Measurements from ENCODE around the gene NEUROD2. TPM values are rescaled to one million over a fixed set of nuclear protein-coding genes. Genes with fewer than 3 reads are reported as not detected.
A peak's percentile ranks its signal among the peaks of the same experiment; 100 is the strongest.

The NEUROD2 gene
- total and polyA plus RNA-seq, 12 donors: 0.08 TPM; not detected in 11

- 72 to 86% (median 78%) methylated on average over 6 to 7 of the region's 7 CpGs for WGBS, 4 donors
- no peaks in the 10 kb centered on the region for H3K27me3 ChIP-seq
Observed at GRCh38 chr17:39652587-39653315, 45.0 kb upstream of the NEUROD2 start.

GRCh38 chr17:39651923-39652586, 44.3 kb upstream of the NEUROD2 start:
- no peaks in the 10 kb centered on the region for H3K9me3 ChIP-seq (replicated peaks in 1 of 3)
- no peak overlapping the region for H3K4me3 ChIP-seq
- no peaks in the 10 kb centered on the region for H3K27me3 ChIP-seq
- peak overlapping the region in 1 of 5 donors; percentile 47 for H3K27ac ChIP-seq
- WGBS, 4 donors: 53 to 75% (median 68%) methylated on average over 6 to 8 of the region's 8 CpGs
- no peak for DNase-seq
- peaks cover 0 to 30% of the 10 kb centered on the region in 2 donors for H3K4me1 ChIP-seq (replicated peaks in 1 of 2)
- no peak for TF ChIP-seq POLR2A (IDR thresholded peaks at IDR 0.05)
- no peak for TF ChIP-seq CTCF (IDR thresholded peaks at IDR 0.05)
- intact Hi-C loops (cut with DNase I): no loop called here
- H3K36me3 ChIP-seq (replicated peaks in 1 of 2): no peaks in the 10 kb centered on the region

More at GRCh38 chr17:39652587-39653315, 45.0 kb upstream of the NEUROD2 start:
- Histone ChIP-seq H3K4me1 (replicated peaks in 1 of 2) (peaks cover 0 to 33% of the 10 kb centered on the region in 2 donors), H3K4me3 (no peak overlapping the region), H3K9me3 (replicated peaks in 1 of 3) (no peaks in the 10 kb centered on the region), H3K27ac (peak overlapping the region in 2 of 5 donors; percentile 10 to 47), H3K36me3 (replicated peaks in 1 of 2) (peaks cover 0 to 2% of the 10 kb centered on the region in 2 donors)
- TF ChIP-seq CTCF (IDR thresholded peaks at IDR 0.05): no peak
- intact Hi-C loops (cut with DNase I): no loop called here
- no peak for DNase-seq

GRCh38 chr17:39650121-39650579, 42.4 kb upstream of the NEUROD2 start:
- no peaks in the 10 kb centered on the region for H3K9me3 ChIP-seq (replicated peaks in 1 of 3)
- H3K4me3 ChIP-seq: no peak overlapping the region
- intact Hi-C loops (cut with DNase I): no loop called here
- WGBS, 4 donors: 82 to 94% (median 85%) methylated on average over 7 to 11 of the region's 11 CpGs
- H3K27me3 ChIP-seq: no peaks in the 10 kb centered on the region
- peaks cover 0 to 30% of the 10 kb centered on the region in 2 donors for H3K4me1 ChIP-seq (replicated peaks in 1 of 2)
- H3K36me3 ChIP-seq (replicated peaks in 1 of 2): no peaks in the 10 kb centered on the region
- peak overlapping the region in 1 of 5 donors; percentile 21 for H3K27ac ChIP-seq
- TF ChIP-seq CTCF (IDR thresholded peaks at IDR 0.05) (no peak), POLR2A (IDR thresholded peaks at IDR 0.05) (no peak)
- DNase-seq: no peak

GRCh38 chr17:39648616-39649366, 41.1 kb upstream of the NEUROD2 start:
- Histone ChIP-seq H3K4me3 (no peak overlapping the region), H3K27me3 (no peaks in the 10 kb centered on the region), H3K9me3 (replicated peaks in 1 of 3) (no peaks in the 10 kb centered on the region), H3K4me1 (replicated peaks in 1 of 2) (peaks cover 0 to 29% of the 10 kb centered on the region in 2 donors), H3K27ac (no peak overlapping the region), H3K36me3 (replicated peaks in 1 of 2) (no peaks in the 10 kb centered on the region)
- 83 to 90% (median 87%) methylated on average over 14 to 15 of the region's 15 CpGs for WGBS, 4 donors
- intact Hi-C loops (cut with DNase I): no loop called here
- TF ChIP-seq CTCF (IDR thresholded peaks at IDR 0.05): no peak
- TF ChIP-seq POLR2A (IDR thresholded peaks at IDR 0.05): no peak
- no peak for DNase-seq
